ENCODE measurements around the gene SGCD.

The SGCD gene

GRCh38 chr5:156505101-156505500 is 178.1 kb downstream of the SGCD start:
- TF ChIP-seq, protein P1, sequence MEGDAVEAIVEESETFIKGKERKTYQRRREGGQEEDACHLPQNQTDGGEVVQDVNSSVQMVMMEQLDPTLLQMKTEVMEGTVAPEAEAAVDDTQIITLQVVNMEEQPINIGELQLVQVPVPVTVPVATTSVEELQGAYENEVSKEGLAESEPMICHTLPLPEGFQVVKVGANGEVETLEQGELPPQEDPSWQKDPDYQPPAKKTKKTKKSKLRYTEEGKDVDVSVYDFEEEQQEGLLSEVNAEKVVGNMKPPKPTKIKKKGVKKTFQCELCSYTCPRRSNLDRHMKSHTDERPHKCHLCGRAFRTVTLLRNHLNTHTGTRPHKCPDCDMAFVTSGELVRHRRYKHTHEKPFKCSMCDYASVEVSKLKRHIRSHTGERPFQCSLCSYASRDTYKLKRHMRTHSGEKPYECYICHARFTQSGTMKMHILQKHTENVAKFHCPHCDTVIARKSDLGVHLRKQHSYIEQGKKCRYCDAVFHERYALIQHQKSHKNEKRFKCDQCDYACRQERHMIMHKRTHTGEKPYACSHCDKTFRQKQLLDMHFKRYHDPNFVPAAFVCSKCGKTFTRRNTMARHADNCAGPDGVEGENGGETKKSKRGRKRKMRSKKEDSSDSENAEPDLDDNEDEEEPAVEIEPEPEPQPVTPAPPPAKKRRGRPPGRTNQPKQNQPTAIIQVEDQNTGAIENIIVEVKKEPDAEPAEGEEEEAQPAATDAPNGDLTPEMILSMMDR (conservative IDR thresholded peaks at IDR 0.05) = no peak
- TF ChIP-seq ZFX (IDR thresholded peaks at IDR 0.05) = no peak

GRCh38 chr5:156513123-156513815 is 186.3 kb downstream of the SGCD start:
- TF ChIP-seq, protein P1 (conservative IDR thresholded peaks at IDR 0.05) = no peak
- TF ChIP-seq ZFX (IDR thresholded peaks at IDR 0.05) = no peak
- H3K27ac ChIP-seq = no peak overlapping the region

More at GRCh38 chr5:156505101-156505500, 178.1 kb downstream of the SGCD start:
- H3K27ac ChIP-seq = no peak overlapping the region

DNA sequence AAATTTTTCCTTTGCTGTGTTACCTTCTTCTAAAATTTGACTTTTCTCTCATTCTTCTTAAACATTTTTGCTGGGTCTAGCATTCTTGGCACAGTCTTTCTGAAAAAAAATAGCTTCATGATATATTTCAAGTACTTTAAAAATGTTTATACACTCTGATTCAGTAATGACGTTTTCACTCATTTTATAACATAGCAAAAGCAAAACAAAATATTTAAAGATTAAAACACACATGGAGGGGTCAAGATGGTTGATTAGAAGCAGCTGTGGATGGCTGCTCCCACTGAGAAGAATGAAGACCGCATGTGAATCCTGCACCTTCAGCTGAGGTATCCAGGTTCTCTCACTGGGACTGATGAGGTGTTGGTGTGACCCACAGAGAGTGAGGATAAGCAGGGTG is 188.2 kb downstream of the SGCD start:
- no peak overlapping the region for H3K27ac ChIP-seq
- TF ChIP-seq, protein P1 (conservative IDR thresholded peaks at IDR 0.05) = no peak
- no peak for TF ChIP-seq ZFX (IDR thresholded peaks at IDR 0.05)

GRCh38 chr5:156515803-156516360 is 188.9 kb downstream of the SGCD start:
- H3K27ac ChIP-seq = no peak overlapping the region
- TF ChIP-seq, protein P1 (conservative IDR thresholded peaks at IDR 0.05) = no peak
- no peak for TF ChIP-seq ZFX (IDR thresholded peaks at IDR 0.05)

- H3K27ac ChIP-seq = no peak overlapping the region
- TF ChIP-seq ZFX (IDR thresholded peaks at IDR 0.05) = no peak
- TF ChIP-seq, protein P1 (conservative IDR thresholded peaks at IDR 0.05) = no peak
Observed at GRCh38 chr5:156522651-156523529, 195.9 kb downstream of the SGCD start.

GRCh38 chr5:156523607-156524006 is 196.6 kb downstream of the SGCD start:
- H3K27ac ChIP-seq = no peak overlapping the region
- TF ChIP-seq, protein P1 (conservative IDR thresholded peaks at IDR 0.05) = no peak
- no peak for TF ChIP-seq ZFX (IDR thresholded peaks at IDR 0.05)

Measured in C4-2B (cell line).